Measurements from ENCODE around the gene IFT25.
"Not testable (repeated sequence)": the region's sequence is repeated elsewhere in the genome, so short reads cannot be mapped to it uniquely, and the experiment has no call there.

The IFT25 gene

GRCh38 chr1:53889304-53890298 lies 55.9 kb downstream of the IFT25 start, which contains the start of gene YIPF1:
Gene YIPF1 (minus strand): TSS chr1:53889797. CDS start chr1:53888937, 860 bp downstream.
- Mint-ChIP-seq H3K27me3 (ENCODE audit: low read depth, poor library complexity) (peaks cover 4% of the 10 kb centered on the region), H3K4me3 (peak within 1 kb of the TSS; percentile 95), H3K27ac (no peak within 1 kb of the TSS), H3K36me3 (ENCODE audit: low read depth) (peaks cover 4% of the 10 kb centered on the region), H3K4me1 (peaks cover 40% of the 10 kb centered on the region), H3K9me3 (no peaks in the 10 kb centered on the region)
- TF ChIP-seq CTCF (IDR thresholded peaks at IDR 0.05), result no peak
- peak; percentile 84 for DNase-seq

GRCh38 chr1:53888681-53889080 lies 56.8 kb downstream of the IFT25 start:
- H3K27ac Mint-ChIP-seq, result no peak overlapping the region

GRCh38 chr1:53883600-53883999 lies 61.9 kb downstream of the IFT25 start:
- not testable (repeated sequence) for H3K27me3 Mint-ChIP-seq (ENCODE audit: low read depth, poor library complexity); DNase-seq; H3K27ac Mint-ChIP-seq; H3K4me3 Mint-ChIP-seq; H3K9me3 Mint-ChIP-seq; H3K4me1 Mint-ChIP-seq
- peaks cover 43% of the 10 kb centered on the region for H3K36me3 Mint-ChIP-seq (ENCODE audit: low read depth)

More at GRCh38 chr1:53888681-53889080, 56.8 kb downstream of the IFT25 start:
- no peak for DNase-seq
- TF ChIP-seq CTCF (IDR thresholded peaks at IDR 0.05), result no peak
- Mint-ChIP-seq H3K27me3 (ENCODE audit: low read depth, poor library complexity) (peaks cover 3% of the 10 kb centered on the region), H3K4me3 (peak overlapping the region; percentile 95), H3K36me3 (ENCODE audit: low read depth) (peaks cover 4% of the 10 kb centered on the region), H3K9me3 (no peaks in the 10 kb centered on the region), H3K4me1 (peaks cover 30% of the 10 kb centered on the region)

GRCh38 chr1:53881853-53882252 lies 63.6 kb downstream of the IFT25 start:
- not testable (repeated sequence) for H3K27me3 Mint-ChIP-seq (ENCODE audit: low read depth, poor library complexity); H3K9me3 Mint-ChIP-seq; H3K4me1 Mint-ChIP-seq; H3K4me3 Mint-ChIP-seq; DNase-seq; H3K27ac Mint-ChIP-seq
- H3K36me3 Mint-ChIP-seq (ENCODE audit: low read depth), result peaks cover 43% of the 10 kb centered on the region

DNA sequence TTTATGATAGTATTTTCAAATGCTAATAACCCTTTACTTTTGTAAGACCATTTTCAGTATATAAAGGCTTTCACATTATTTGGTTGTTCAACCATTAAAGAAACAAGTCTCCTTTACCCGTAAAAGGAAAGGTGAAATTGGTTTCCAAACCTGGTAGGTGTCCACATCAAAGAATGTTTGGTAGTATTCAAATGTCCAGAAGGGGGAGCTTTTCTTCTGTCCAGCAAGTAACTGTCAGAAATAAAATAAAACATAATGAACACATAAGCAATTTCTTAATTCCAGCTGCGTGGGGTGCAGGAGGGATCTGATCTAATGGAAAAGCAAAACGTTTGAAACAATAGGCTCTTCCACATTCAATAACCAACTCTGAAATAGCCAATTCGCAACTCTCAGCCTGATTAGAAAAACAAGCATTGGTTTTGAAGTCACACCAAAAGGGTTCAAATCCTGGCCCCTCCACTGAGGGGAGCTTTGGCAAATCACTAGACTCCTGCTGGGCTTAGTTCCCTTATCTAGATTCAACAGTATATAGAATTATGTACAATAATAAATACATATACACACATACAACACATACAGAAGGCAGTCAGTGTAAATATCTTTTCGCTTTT lies 66.9 kb downstream of the IFT25 start:
- Mint-ChIP-seq H3K27ac (no peak overlapping the region), H3K4me1 (no peaks in the 10 kb centered on the region), H3K9me3 (peaks cover 9% of the 10 kb centered on the region), H3K36me3 (ENCODE audit: low read depth) (peaks cover 58% of the 10 kb centered on the region), H3K27me3 (ENCODE audit: low read depth, poor library complexity) (peaks cover 4% of the 10 kb centered on the region), H3K4me3 (no peak overlapping the region)
- no peak for DNase-seq
- TF ChIP-seq CTCF (IDR thresholded peaks at IDR 0.05), result peak; percentile 56

DNA sequence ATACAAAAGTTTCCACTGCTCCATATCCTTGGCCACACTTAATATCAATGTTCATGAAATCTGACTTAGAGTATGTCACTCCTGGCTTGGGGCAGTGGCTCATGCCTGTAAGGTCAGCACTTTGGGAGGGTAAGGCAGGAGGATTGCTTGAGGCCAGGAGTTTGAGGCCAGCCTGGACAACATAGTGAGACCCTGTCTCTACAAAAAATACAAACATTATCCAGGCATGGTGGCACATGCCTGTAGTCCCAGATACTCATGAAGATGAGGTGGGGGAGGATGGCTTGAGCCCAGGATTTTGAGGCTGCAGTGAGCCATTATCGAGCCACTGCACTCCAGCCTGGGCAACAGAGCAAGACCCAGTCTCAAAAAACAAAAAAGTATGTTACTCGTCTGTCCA lies 70.3 kb downstream of the IFT25 start:
- H3K27ac Mint-ChIP-seq; H3K9me3 Mint-ChIP-seq; H3K27me3 Mint-ChIP-seq (ENCODE audit: low read depth, poor library complexity); H3K4me3 Mint-ChIP-seq; H3K4me1 Mint-ChIP-seq; DNase-seq: not testable (repeated sequence)
- peaks cover 27% of the 10 kb centered on the region for H3K36me3 Mint-ChIP-seq (ENCODE audit: low read depth)

- Mint-ChIP-seq H3K9me3 (no peaks in the 10 kb centered on the region), H3K27me3 (ENCODE audit: low read depth, poor library complexity) (peaks cover 2% of the 10 kb centered on the region), H3K4me3 (no peak overlapping the region), H3K36me3 (ENCODE audit: low read depth) (peaks cover 40% of the 10 kb centered on the region), H3K27ac (no peak overlapping the region), H3K4me1 (no peaks in the 10 kb centered on the region)
- DNase-seq, result no peak
- TF ChIP-seq CTCF (IDR thresholded peaks at IDR 0.05), result no peak
These were observed 73.6 kb downstream of the IFT25 start for GRCh38 chr1:53871773-53872484.
